ENCODE data around the gene MYH10.

DNA sequence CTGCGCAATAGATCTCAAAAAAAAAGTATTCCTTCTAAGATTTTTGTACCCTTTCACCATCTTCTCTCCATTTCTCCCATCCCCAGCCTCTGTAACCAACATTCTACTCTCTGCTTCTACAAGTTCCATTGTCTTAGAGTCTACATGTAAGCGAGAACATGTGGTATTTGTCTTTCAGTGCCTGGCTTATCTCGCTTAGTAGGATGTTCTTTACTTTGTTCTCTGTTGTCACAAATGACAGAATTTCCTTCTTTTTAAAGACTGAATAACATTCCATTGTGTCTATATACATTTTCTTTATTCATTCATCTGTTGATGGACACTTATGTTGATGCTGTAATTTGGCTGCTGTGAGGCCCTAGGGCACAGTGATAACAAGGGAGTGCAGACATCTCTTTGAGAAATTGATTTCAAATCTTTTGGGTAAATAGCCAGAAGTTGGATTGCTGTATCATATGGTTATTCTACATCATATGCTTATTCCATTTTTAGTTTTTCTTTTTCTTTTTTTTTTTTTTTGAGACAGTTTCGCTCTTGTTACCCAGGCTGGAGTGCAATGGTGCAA lies 37.7 kb upstream of the MYH10 start:
- no peak for TF ChIP-seq EZH2 (IDR thresholded peaks at IDR 0.05; ENCODE audit: borderline replicate concordance, low read depth, low read length, severe bottlenecking)
- TF ChIP-seq, protein P1, sequence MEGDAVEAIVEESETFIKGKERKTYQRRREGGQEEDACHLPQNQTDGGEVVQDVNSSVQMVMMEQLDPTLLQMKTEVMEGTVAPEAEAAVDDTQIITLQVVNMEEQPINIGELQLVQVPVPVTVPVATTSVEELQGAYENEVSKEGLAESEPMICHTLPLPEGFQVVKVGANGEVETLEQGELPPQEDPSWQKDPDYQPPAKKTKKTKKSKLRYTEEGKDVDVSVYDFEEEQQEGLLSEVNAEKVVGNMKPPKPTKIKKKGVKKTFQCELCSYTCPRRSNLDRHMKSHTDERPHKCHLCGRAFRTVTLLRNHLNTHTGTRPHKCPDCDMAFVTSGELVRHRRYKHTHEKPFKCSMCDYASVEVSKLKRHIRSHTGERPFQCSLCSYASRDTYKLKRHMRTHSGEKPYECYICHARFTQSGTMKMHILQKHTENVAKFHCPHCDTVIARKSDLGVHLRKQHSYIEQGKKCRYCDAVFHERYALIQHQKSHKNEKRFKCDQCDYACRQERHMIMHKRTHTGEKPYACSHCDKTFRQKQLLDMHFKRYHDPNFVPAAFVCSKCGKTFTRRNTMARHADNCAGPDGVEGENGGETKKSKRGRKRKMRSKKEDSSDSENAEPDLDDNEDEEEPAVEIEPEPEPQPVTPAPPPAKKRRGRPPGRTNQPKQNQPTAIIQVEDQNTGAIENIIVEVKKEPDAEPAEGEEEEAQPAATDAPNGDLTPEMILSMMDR (IDR thresholded peaks at IDR 0.05; ENCODE audit: borderline replicate concordance, extremely low read depth, low read length, poor library complexity, severe bottlenecking): no peak

Data from DND-41 (cell line).